ENCODE results near the gene RIOK3. TPM values are rescaled to one million over a fixed set of nuclear protein-coding genes. Genes with fewer than 3 reads are reported as not detected.
"Not testable (repeated sequence)": the region's sequence is repeated elsewhere in the genome, so short reads cannot be mapped to it uniquely, and the experiment has no call there.

Gene RIOK3
- total RNA-seq, result 10 to 100 TPM; 69.8 to 72.8 TPM

DNA sequence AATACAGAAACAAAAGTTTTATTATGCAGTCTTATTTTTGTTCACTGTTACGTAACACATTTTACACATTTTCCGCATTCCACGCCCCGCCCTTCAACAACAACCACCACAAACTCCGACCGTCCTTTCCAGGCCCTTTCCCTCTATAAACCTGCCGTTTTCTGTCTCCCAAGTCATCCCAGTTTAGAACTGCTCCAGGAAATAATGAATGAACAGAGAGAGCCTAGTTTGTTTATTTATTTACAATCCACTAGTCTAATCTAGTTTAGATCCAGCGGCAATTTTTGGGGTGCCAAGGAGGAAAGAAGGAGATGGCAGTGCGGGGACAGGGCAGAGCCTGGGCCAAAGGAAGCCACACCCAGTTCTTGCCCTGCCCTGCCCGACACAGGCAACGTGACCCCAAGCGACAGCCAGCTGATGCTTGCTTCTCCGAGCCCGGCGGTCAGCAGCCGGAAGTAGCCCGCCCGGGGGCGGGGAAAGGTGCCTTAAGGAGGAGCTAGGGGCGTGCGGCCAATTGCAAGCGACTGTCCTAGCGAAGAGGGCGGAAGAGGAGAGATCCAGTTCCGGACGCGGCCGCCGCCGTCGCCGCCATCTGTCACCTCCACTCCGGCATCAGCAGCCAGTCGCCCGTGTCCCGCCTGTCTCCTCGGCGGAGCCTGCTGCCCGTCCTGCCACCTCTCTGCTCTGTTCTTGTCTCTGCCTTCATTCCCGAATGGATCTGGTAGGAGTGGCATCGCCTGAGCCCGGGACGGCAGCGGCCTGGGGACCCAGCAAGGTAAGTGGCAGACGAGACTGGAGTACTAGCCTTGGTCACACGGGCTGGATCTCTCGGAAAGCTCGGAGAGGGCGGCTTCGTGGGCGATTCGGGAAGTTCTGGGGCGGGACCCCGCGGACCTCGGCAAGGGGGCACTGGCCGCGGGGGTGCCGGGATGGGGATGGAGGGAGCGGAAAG is at the start of gene RIOK3:
RIOK3 (plus strand) TSS at position 560 of the 952 bp plus-strand sequence; CDS start at position 713, 153 bp downstream.
- Mint-ChIP-seq H3K27ac (peak within 1 kb of the TSS; percentile 92 to 96), H3K9me3 (no peaks in the 10 kb centered on the region), H3K36me3 (peaks cover 6 to 13% of the 10 kb centered on the region in 2 donors)
- DNase-seq (ENCODE audit: low spot score in 2 of 2) (peak; percentile 94 to 98), ATAC-seq (peak; percentile 98 to 99)

GRCh38 chr18:23403310-23403709 is 49.8 kb upstream of the RIOK3 start:
- ATAC-seq (no peak), DNase-seq (ENCODE audit: low spot score in 2 of 2) (no peak)
- Mint-ChIP-seq H3K36me3 (no peaks in the 10 kb centered on the region), H3K27ac (no peak overlapping the region), H3K9me3 (no peaks in the 10 kb centered on the region)

GRCh38 chr18:23405636-23406035 is 47.5 kb upstream of the RIOK3 start:
- no peaks in the 10 kb centered on the region for H3K36me3 Mint-ChIP-seq
- no peaks in the 10 kb centered on the region for H3K9me3 Mint-ChIP-seq
- H3K27ac Mint-ChIP-seq, result no peak overlapping the region
- DNase-seq (ENCODE audit: low spot score in 2 of 2) (no peak), ATAC-seq (no peak)

DNA sequence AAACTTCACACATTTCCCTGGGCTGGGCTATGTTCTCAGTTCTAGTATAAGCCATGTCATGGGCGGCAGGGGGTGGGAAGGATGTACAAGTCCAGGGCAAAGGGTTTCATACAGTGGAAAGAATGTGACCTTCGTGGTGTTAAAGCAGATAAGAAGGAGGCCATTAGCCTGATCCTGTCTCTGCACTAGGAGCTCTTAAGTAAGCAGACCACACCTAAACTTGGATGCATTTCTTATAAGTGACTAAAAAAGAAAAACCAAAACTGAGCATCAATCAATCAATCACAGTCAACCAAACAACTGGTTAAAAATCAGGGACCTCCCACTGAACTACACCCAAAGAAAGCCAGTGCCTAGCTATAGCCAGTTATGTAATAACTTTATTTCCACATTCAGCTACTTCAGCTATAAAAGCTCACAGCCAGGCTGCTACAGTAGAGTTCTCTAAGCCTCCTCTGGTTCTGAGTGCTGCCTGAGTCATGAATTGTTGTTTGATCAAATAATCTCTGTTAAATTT is 46.8 kb upstream of the RIOK3 start:
- H3K9me3 Mint-ChIP-seq, result no peaks in the 10 kb centered on the region
- H3K36me3 Mint-ChIP-seq, result no peaks in the 10 kb centered on the region
- no peak for ATAC-seq
- DNase-seq (ENCODE audit: low spot score in 2 of 2), result no peak
- H3K27ac Mint-ChIP-seq, result no peak overlapping the region

- H3K9me3 Mint-ChIP-seq, result no peaks in the 10 kb centered on the region
- ATAC-seq (no peak), DNase-seq (ENCODE audit: low spot score in 2 of 2) (no peak)
- no peak overlapping the region for H3K27ac Mint-ChIP-seq
- no peaks in the 10 kb centered on the region for H3K36me3 Mint-ChIP-seq
These were observed 40.6 kb upstream of the RIOK3 start for GRCh38 chr18:23412351-23412964.

DNA sequence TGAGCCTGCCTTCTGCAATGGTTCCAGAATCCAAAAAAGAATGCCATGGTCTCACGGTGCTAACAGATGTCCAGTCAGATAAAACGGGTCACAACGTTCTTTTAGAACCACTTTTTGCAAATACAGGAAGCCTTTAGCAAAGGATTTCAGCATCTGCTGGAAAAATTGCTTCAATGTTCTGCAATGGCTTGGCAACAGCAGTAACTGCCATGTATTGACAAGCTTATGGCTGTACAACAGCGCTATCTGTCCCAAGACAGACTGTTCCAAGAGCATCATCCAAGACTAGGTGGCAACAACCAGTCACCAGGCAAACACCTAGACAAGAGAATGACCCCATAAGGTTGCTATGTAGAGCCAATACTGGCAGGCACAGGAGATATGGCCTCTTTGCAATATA is 37.6 kb upstream of the RIOK3 start:
- Mint-ChIP-seq H3K27ac (no peak overlapping the region), H3K36me3 (no peaks in the 10 kb centered on the region), H3K9me3 (no peaks in the 10 kb centered on the region)
- no peak for ATAC-seq
- no peak for DNase-seq (ENCODE audit: low spot score in 2 of 2)

- no peak for ATAC-seq
These were observed 36.8 kb upstream of the RIOK3 start for GRCh38 chr18:23416298-23416697.

DNA sequence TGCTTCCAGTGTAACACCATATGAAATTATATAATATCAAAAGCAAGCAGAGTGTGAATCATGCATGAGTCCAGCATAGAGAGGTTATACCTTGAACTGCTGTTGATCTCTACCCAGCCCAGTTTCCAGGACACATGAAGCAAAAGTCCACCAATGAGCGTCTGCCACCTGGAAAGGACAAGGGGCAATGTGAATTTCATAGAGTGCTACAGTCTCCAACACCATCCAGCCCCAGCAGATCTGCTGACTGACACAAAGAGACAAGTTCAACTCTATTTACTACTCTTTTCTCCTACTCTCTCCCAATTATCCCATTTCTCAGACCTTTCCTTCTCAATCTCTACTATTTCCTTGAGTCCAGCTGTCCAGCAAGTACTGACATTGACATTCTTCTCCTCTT is 31.8 kb upstream of the RIOK3 start:
- no peaks in the 10 kb centered on the region for H3K36me3 Mint-ChIP-seq
- DNase-seq (ENCODE audit: low spot score in 2 of 2) (no peak), ATAC-seq (no peak)
- H3K9me3 Mint-ChIP-seq, result no peaks in the 10 kb centered on the region
- no peak overlapping the region for H3K27ac Mint-ChIP-seq

More at GRCh38 chr18:23416298-23416697, 36.8 kb upstream of the RIOK3 start:
- Mint-ChIP-seq H3K9me3 (no peaks in the 10 kb centered on the region), H3K36me3 (no peaks in the 10 kb centered on the region), H3K27ac (no peak overlapping the region)
- DNase-seq (ENCODE audit: low spot score in 2 of 2), result no peak

- Mint-ChIP-seq H3K9me3 (no peaks in the 10 kb centered on the region), H3K27ac (no peak overlapping the region), H3K36me3 (no peaks in the 10 kb centered on the region)
- DNase-seq (ENCODE audit: low spot score in 2 of 2) (peak in 1 of 2 donors; percentile 57), ATAC-seq (peak in 1 of 2 donors; percentile 87)
These were observed 30.2 kb upstream of the RIOK3 start for GRCh38 chr18:23422751-23423418.

GRCh38 chr18:23424616-23425015 is 28.5 kb upstream of the RIOK3 start:
- H3K36me3 Mint-ChIP-seq, result peaks cover 0 to 4% of the 10 kb centered on the region in 2 donors
- DNase-seq (ENCODE audit: low spot score in 2 of 2) (no peak), ATAC-seq (no peak)
- H3K9me3 Mint-ChIP-seq, result peaks cover 0 to 4% of the 10 kb centered on the region in 2 donors
- H3K27ac Mint-ChIP-seq, result no peak overlapping the region

- Mint-ChIP-seq H3K27ac (no peak overlapping the region), H3K9me3 (peaks cover 0 to 4% of the 10 kb centered on the region in 2 donors), H3K36me3 (peaks cover 0 to 4% of the 10 kb centered on the region in 2 donors)
- no peak for DNase-seq (ENCODE audit: low spot score in 2 of 2)
- no peak for ATAC-seq
These were observed 24.3 kb upstream of the RIOK3 start for GRCh38 chr18:23428821-23429220.

DNA sequence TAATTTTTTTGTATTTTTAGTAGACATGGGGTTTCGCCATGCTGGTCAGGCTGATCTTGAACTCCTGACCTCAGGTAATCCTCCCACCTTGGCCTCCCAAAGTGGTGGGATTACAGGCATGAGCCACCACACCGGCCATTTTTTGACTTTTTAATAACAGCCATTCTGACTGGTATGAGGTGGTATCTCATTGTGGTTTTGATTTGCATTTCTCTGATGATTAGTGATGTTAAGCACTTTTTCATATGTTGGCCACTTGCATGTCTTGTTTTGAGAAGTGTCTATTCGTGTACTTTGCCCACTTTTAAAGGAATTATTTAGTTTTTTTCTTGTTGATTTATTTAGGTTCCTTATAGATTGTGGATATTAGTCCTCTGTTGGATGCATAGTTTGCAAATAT is 23.5 kb upstream of the RIOK3 start:
- not testable (repeated sequence) for H3K36me3 Mint-ChIP-seq; DNase-seq (ENCODE audit: low spot score in 2 of 2); ATAC-seq; H3K9me3 Mint-ChIP-seq
- H3K27ac Mint-ChIP-seq, result peak overlapping the region in 1 of 2 donors; percentile 36

DNA sequence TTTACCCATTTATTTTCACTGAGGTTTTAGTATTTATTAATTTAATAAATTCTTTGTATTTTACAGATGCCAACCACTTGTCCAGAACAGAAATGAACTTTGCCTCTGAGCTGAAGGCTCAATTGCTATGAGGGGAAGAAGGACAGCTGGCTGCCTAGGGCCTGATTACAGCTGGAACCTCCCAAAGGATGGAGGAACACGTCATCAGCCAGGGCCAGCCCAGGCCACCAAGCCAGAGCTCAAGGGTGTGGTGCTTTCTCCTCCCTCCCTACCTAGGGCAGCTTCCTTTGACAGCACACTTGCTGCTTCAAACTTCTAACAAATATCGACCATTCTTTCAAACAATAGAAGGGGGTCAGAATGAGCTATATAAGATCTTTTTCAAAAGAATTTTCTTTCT is 19.7 kb upstream of the RIOK3 start:
- Mint-ChIP-seq H3K27ac (no peak overlapping the region), H3K36me3 (peaks cover 0 to 11% of the 10 kb centered on the region in 2 donors), H3K9me3 (peaks cover 0 to 4% of the 10 kb centered on the region in 2 donors)
- no peak for DNase-seq (ENCODE audit: low spot score in 2 of 2)
- ATAC-seq, result no peak

DNA sequence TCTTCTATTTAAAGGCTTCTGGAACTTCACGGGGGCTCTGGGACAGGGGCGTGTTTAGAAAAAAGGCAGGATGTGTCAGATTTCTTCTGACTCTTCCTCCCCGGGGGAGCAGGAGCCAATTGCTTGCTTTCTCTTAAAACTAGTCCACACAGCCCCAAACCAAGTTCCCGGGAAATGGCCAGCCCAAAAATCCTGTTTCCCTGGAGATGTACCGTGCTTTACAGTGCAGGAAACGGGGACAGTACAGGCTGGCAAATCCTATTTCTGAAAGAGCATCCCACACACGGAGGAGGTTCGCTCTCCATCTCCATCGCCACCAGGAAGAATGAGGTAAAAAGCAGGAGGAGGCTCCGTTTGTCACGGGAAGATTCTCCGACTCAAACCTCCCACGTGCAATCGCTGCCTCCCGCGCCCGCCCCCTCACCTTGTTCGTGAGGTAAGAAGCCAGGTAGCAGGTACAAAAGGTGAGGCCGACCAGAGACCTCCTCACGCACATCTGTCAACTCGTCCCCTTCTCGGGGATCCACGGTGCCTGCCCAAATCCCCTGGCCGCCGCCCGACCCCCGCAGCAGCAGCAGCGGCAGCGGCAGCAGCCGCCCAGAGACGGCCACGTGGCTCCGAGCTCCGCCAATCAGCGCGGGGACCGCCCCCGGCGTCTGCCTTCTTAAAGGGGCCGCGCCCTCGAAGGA is 15.6 kb upstream of the RIOK3 start:
- ATAC-seq, result peak; percentile 99 to 100
- Mint-ChIP-seq H3K36me3 (peaks cover 0 to 6% of the 10 kb centered on the region in 2 donors), H3K27ac (peak overlapping the region; percentile 72 to 90), H3K9me3 (no peaks in the 10 kb centered on the region)
- DNase-seq (ENCODE audit: low spot score in 2 of 2), result peak; percentile 76 to 78

GRCh38 chr18:23438046-23438377 is 15.1 kb upstream of the RIOK3 start:
- Mint-ChIP-seq H3K27ac (peak overlapping the region in 1 of 2 donors; percentile 90), H3K36me3 (peaks cover 0 to 6% of the 10 kb centered on the region in 2 donors), H3K9me3 (no peaks in the 10 kb centered on the region)
- DNase-seq (ENCODE audit: low spot score in 2 of 2) (no peak), ATAC-seq (no peak)

DNA sequence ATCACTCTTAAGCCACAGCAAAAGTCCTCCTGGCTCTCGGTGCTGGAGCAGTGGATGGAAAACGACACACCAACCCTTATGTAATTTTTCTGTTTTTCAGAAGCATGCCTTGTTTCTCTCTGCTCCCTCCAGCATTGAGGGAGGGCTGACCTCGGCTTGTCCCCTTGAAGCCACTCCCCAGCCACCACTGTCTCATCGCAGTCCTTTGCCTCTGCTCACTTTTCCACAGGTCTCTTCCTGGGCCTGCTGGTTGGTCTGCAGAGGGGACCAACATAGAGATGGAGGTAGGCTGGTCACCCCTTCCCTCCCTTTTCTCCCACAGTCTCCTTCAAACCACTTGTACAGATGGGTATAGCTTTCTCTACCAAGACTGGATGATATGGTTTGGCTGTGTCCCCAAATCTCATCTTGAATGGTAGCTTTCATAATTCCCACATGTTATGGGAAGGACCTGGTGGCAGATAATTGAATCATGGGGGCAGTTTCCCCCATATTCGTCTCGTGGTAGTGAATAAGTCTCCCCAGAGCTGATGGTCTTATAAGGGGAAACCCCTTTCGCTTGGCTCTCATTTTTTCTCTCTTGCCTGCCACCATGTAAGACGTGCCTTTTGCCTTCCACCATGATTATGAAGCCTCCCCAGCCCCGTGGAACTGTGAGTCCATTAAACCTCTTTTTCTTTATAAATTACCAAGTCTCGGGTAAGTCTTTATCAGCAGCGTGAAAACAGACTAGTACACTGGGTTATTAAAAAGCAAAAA is 14.3 kb upstream of the RIOK3 start:
- no peak for ATAC-seq
- H3K36me3 Mint-ChIP-seq, result peaks cover 0 to 6% of the 10 kb centered on the region in 2 donors

More for the DNA sequence above, 14.3 kb upstream of the RIOK3 start:
- Mint-ChIP-seq H3K9me3 (no peaks in the 10 kb centered on the region), H3K27ac (peak overlapping the region in 1 of 2 donors; percentile 90)
- no peak for DNase-seq (ENCODE audit: low spot score in 2 of 2)
